GM21717 (cell line): ENCODE data around the gene HMX1.

Source experiments
- ATAC-seq: cut with Tn5 transposase; IDR thresholded peaks from one replicate; pipeline ENCODE4 v1.9.1; 2021; ENCODE audit warnings: mild to moderate bottlenecking, moderate library complexity; ENCODE audit not compliant: unreplicated experiment

Gene HMX1

GRCh38 chr4:8910100-8910821, 38.6 kb upstream of the HMX1 start:
- ATAC-seq: no peak

- no peak for ATAC-seq
Measured at GRCh38 chr4:8909548-8909947, 37.9 kb upstream of the HMX1 start.

GRCh38 chr4:8908206-8908893, 36.7 kb upstream of the HMX1 start:
- ATAC-seq: no peak

GRCh38 chr4:8907596-8908205, 36.1 kb upstream of the HMX1 start:
- ATAC-seq: no peak

GRCh38 chr4:8906991-8907595, 35.5 kb upstream of the HMX1 start:
- no peak for ATAC-seq

- ATAC-seq: no peak
Measured at GRCh38 chr4:8906668-8906970, 35.0 kb upstream of the HMX1 start.

GRCh38 chr4:8905773-8906667, 34.4 kb upstream of the HMX1 start:
- ATAC-seq: no peak

- ATAC-seq: no peak
Measured at GRCh38 chr4:8905226-8905772, 33.7 kb upstream of the HMX1 start.

GRCh38 chr4:8904666-8905065, 33.0 kb upstream of the HMX1 start:
- ATAC-seq: no peak

GRCh38 chr4:8904041-8904501, 32.4 kb upstream of the HMX1 start:
- no peak for ATAC-seq

- ATAC-seq: no peak
Measured at GRCh38 chr4:8901335-8901734, 29.7 kb upstream of the HMX1 start.

- no peak for ATAC-seq
Measured at GRCh38 chr4:8900588-8900987, 28.9 kb upstream of the HMX1 start.

- no peak for ATAC-seq
Measured at GRCh38 chr4:8898419-8898818, 26.8 kb upstream of the HMX1 start.

GRCh38 chr4:8897251-8898167, 25.9 kb upstream of the HMX1 start:
- ATAC-seq: no peak

GRCh38 chr4:8896506-8896905, 24.9 kb upstream of the HMX1 start:
- ATAC-seq: no peak

- ATAC-seq: no peak
Measured at GRCh38 chr4:8896071-8896470, 24.4 kb upstream of the HMX1 start.

- ATAC-seq: no peak
Measured at GRCh38 chr4:8895295-8895694, 23.7 kb upstream of the HMX1 start.

GRCh38 chr4:8894424-8894816, 22.8 kb upstream of the HMX1 start:
- ATAC-seq: no peak

- no peak for ATAC-seq
Measured at GRCh38 chr4:8893624-8894423, 22.2 kb upstream of the HMX1 start.
